Activated CD4-positive, alpha-beta memory T cell treated with anti-CD3 and anti-CD28 coated beads for 36 hours (primary cell): ENCODE data around the gene SFT2D3. TPM values are rescaled to one million over a fixed set of nuclear protein-coding genes. Genes with fewer than 3 reads are reported as not detected.

Experiments used
- CTCF ChIA-PET: fragments of 350-600 bp; sonication (Branson Sonifier 250); formaldehyde crosslinking; loops from one replicate; lab custom pipeline; 2021; ENCODE audit warnings: antibody characterized with exemption, inconsistent platforms; lab: Charles Lee
- POLR2A ChIA-PET: fragments of 350-600 bp; sonication (Branson Sonifier 250); formaldehyde crosslinking; loops from one replicate; lab custom pipeline; 2021; ENCODE audit warnings: antibody characterized with exemption; lab: Charles Lee
- DNase-seq: peaks from one replicate; pipeline ENCODE4 v3.0.0-alpha.2; 2020
- H3K27ac Mint-ChIP-seq: one replicate; pipeline ENCODE4 v1.8.0; 2021; ENCODE audit warnings: mixed read lengths
- H3K27me3 Mint-ChIP-seq: one replicate; pipeline ENCODE4 v1.8.0; 2021; ENCODE audit warnings: mixed read lengths
- H3K36me3 Mint-ChIP-seq: one replicate; pipeline ENCODE4 v1.8.0; 2021; ENCODE audit warnings: mixed read lengths
- H3K4me1 Mint-ChIP-seq: one replicate; pipeline ENCODE4 v1.8.0; 2021; ENCODE audit warnings: low read depth, mixed read lengths
- H3K4me3 Mint-ChIP-seq: one replicate; pipeline ENCODE4 v1.8.0; 2021; ENCODE audit warnings: mild to moderate bottlenecking, mixed read lengths
- H3K9me3 Mint-ChIP-seq: one replicate; pipeline ENCODE4 v1.8.0; 2021; ENCODE audit warnings: mixed read lengths
- intact Hi-C: fragments of 100-400 bp; cut with micrococcal nuclease; formaldehyde crosslinking; loops from one replicate; pipeline ENCODE4 v1.15.1; 2023
- total RNA-seq, 2 experiments: library from RNA; stranded (reverse); gene quantifications; one replicate each; pipeline ENCODE4 v1.2.3, GENCODE V29; 2021

The SFT2D3 gene
- total RNA-seq, 2 experiments from 2014 or later, result 3.1 to 3.6 TPM

- CTCF ChIA-PET, result no interaction called here
- no peaks in the 10 kb centered on the region for H3K9me3 Mint-ChIP-seq
- peaks cover 53% of the 10 kb centered on the region for H3K27me3 Mint-ChIP-seq
- no peak overlapping the region for H3K27ac Mint-ChIP-seq
- no peak for DNase-seq
- H3K4me1 Mint-ChIP-seq, result peaks cover 4% of the 10 kb centered on the region
- no peaks in the 10 kb centered on the region for H3K36me3 Mint-ChIP-seq
- POLR2A ChIA-PET, result no interaction called here
- intact Hi-C loops, result no loop called here
- no peak overlapping the region for H3K4me3 Mint-ChIP-seq
These were observed 31.0 kb upstream of the SFT2D3 start for GRCh38 chr2:127670055-127670956.

GRCh38 chr2:127670957-127671290 lies 30.4 kb upstream of the SFT2D3 start:
- ChIA-PET CTCF (no interaction called here), POLR2A (no interaction called here)
- Mint-ChIP-seq H3K27me3 (peaks cover 50% of the 10 kb centered on the region), H3K4me3 (no peak overlapping the region), H3K36me3 (no peaks in the 10 kb centered on the region), H3K4me1 (peaks cover 4% of the 10 kb centered on the region), H3K27ac (no peak overlapping the region), H3K9me3 (no peaks in the 10 kb centered on the region)
- DNase-seq, result no peak
- intact Hi-C loops, result no loop called here

GRCh38 chr2:127671557-127672302 lies 29.6 kb upstream of the SFT2D3 start:
- ChIA-PET CTCF (no interaction called here), POLR2A (no interaction called here)
- no peaks in the 10 kb centered on the region for H3K9me3 Mint-ChIP-seq
- H3K36me3 Mint-ChIP-seq, result no peaks in the 10 kb centered on the region
- intact Hi-C loops, result no loop called here
- no peak for DNase-seq
- peak overlapping the region; percentile 8 for H3K27ac Mint-ChIP-seq
- H3K4me1 Mint-ChIP-seq, result peaks cover 4% of the 10 kb centered on the region
- no peak overlapping the region for H3K4me3 Mint-ChIP-seq
- peaks cover 48% of the 10 kb centered on the region for H3K27me3 Mint-ChIP-seq

- Mint-ChIP-seq H3K4me1 (peaks cover 4% of the 10 kb centered on the region), H3K9me3 (no peaks in the 10 kb centered on the region), H3K27me3 (peaks cover 46% of the 10 kb centered on the region), H3K4me3 (no peak overlapping the region), H3K27ac (no peak overlapping the region), H3K36me3 (no peaks in the 10 kb centered on the region)
- CTCF ChIA-PET, result no interaction called here
- POLR2A ChIA-PET, result no interaction called here
- intact Hi-C loops, result no loop called here
- no peak for DNase-seq
These were observed 28.7 kb upstream of the SFT2D3 start for GRCh38 chr2:127672341-127673224.

GRCh38 chr2:127673291-127674069 lies 27.8 kb upstream of the SFT2D3 start:
- H3K36me3 Mint-ChIP-seq, result no peaks in the 10 kb centered on the region
- intact Hi-C loops, result no loop called here
- no peak for DNase-seq
- ChIA-PET CTCF (interaction anchor here (1.4 kb wide), 1 partner anchor 22 kb away, joined by 4 read pairs; no protein-coding TSS in a partner anchor), POLR2A (no interaction called here)
- H3K4me3 Mint-ChIP-seq, result no peak overlapping the region
- H3K9me3 Mint-ChIP-seq, result no peaks in the 10 kb centered on the region
- H3K27me3 Mint-ChIP-seq, result peaks cover 46% of the 10 kb centered on the region
- H3K27ac Mint-ChIP-seq, result no peak overlapping the region
- peaks cover 4% of the 10 kb centered on the region for H3K4me1 Mint-ChIP-seq

- Mint-ChIP-seq H3K36me3 (no peaks in the 10 kb centered on the region), H3K4me3 (peak overlapping the region; percentile 58), H3K4me1 (peaks cover 4% of the 10 kb centered on the region), H3K27ac (no peak overlapping the region), H3K27me3 (peaks cover 43% of the 10 kb centered on the region), H3K9me3 (no peaks in the 10 kb centered on the region)
- CTCF ChIA-PET, result interaction anchor here (1.4 to 2.6 kb wide), 2 partner anchors 23 to 24 kb away, joined by 4 to 10 read pairs; no protein-coding TSS in a partner anchor
- POLR2A ChIA-PET, result no interaction called here
- intact Hi-C loops, result no loop called here
- peak; percentile 21 for DNase-seq
These were observed 26.8 kb upstream of the SFT2D3 start for GRCh38 chr2:127674241-127675209.

- Mint-ChIP-seq H3K27me3 (peaks cover 36% of the 10 kb centered on the region), H3K27ac (no peak within 1 kb of the TSS), H3K36me3 (no peaks in the 10 kb centered on the region), H3K9me3 (no peaks in the 10 kb centered on the region), H3K4me1 (peaks cover 4% of the 10 kb centered on the region), H3K4me3 (peak within 1 kb of the TSS; percentile 58)
- no peak for DNase-seq
- ChIA-PET POLR2A (interaction anchor here (0.7 kb wide), 1 partner anchor 21 kb away, joined by 3 read pairs; no protein-coding TSS in a partner anchor), CTCF (interaction anchor here (0.6 to 2.6 kb wide), 7 partner anchors 20 to 125 kb away, joined by 3 to 10 read pairs (median 4); partner anchors contain the start of gene GPR17)
- intact Hi-C loops, result no loop called here
These were observed 25.7 kb upstream of the SFT2D3 start, which contains the start of gene LIMS2 for GRCh38 chr2:127675331-127676261. Gene LIMS2 (minus strand): TSS chr2:127675530. CDS start chr2:127675024, 506 bp downstream.

- peaks cover 32% of the 10 kb centered on the region for H3K27me3 Mint-ChIP-seq
- CTCF ChIA-PET, result interaction anchor here (0.6 to 2.6 kb wide), 5 partner anchors 19 to 502 kb away, joined by 3 to 10 read pairs (median 4); partner anchors contain the start of gene GPR17
- no peak for DNase-seq
- H3K27ac Mint-ChIP-seq, result no peak overlapping the region
- no peaks in the 10 kb centered on the region for H3K36me3 Mint-ChIP-seq
- intact Hi-C loops, result no loop called here
- no peak overlapping the region for H3K4me3 Mint-ChIP-seq
- POLR2A ChIA-PET, result no interaction called here
- H3K4me1 Mint-ChIP-seq, result peaks cover 4% of the 10 kb centered on the region
- H3K9me3 Mint-ChIP-seq, result no peaks in the 10 kb centered on the region
These were observed 24.4 kb upstream of the SFT2D3 start for GRCh38 chr2:127676906-127677305.

- Mint-ChIP-seq H3K4me1 (peaks cover 4% of the 10 kb centered on the region), H3K36me3 (no peaks in the 10 kb centered on the region), H3K9me3 (no peaks in the 10 kb centered on the region), H3K27me3 (peaks cover 20% of the 10 kb centered on the region), H3K4me3 (no peak overlapping the region), H3K27ac (no peak overlapping the region)
- CTCF ChIA-PET, result no interaction called here
- no peak for DNase-seq
- intact Hi-C loops, result no loop called here
- POLR2A ChIA-PET, result no interaction called here
These were observed 22.8 kb upstream of the SFT2D3 start for GRCh38 chr2:127678531-127678930.
